Measurements from ENCODE around the gene HM13.

DNA sequence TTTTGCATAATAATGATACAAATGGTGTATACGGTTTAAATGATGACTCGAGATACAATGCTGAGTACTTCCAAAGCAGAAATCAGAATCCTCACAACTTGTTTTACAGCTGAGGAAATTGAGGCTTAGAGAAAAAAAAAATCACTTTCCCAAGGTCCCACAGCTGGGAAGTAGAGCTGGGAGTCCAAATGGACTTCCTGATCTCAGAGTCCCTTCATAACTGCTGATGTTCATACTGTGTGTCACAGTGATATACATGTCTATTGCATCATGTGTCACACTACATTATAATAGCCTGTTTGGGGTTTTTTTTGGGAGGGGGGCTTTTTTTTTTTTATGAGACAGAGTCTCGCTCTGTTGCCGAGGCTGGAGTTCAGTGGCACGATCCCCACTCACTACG lies 8.5 kb downstream of the HM13 start:
- TF ChIP-seq, protein P1, sequence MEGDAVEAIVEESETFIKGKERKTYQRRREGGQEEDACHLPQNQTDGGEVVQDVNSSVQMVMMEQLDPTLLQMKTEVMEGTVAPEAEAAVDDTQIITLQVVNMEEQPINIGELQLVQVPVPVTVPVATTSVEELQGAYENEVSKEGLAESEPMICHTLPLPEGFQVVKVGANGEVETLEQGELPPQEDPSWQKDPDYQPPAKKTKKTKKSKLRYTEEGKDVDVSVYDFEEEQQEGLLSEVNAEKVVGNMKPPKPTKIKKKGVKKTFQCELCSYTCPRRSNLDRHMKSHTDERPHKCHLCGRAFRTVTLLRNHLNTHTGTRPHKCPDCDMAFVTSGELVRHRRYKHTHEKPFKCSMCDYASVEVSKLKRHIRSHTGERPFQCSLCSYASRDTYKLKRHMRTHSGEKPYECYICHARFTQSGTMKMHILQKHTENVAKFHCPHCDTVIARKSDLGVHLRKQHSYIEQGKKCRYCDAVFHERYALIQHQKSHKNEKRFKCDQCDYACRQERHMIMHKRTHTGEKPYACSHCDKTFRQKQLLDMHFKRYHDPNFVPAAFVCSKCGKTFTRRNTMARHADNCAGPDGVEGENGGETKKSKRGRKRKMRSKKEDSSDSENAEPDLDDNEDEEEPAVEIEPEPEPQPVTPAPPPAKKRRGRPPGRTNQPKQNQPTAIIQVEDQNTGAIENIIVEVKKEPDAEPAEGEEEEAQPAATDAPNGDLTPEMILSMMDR (conservative IDR thresholded peaks at IDR 0.05 in 1 of 2, IDR thresholded peaks at IDR 0.05 in 1 of 2; ENCODE audit: extremely low read depth in 1 of 2, insufficient read depth in 1 of 2, low read depth in 1 of 2, low read length in 2 of 2), result no peak
- TF ChIP-seq EZH2 (IDR thresholded peaks at IDR 0.05; ENCODE audit: borderline replicate concordance, low read length), result no peak
